ENCODE data around the gene WNT11.

WNT11 gene

DNA sequence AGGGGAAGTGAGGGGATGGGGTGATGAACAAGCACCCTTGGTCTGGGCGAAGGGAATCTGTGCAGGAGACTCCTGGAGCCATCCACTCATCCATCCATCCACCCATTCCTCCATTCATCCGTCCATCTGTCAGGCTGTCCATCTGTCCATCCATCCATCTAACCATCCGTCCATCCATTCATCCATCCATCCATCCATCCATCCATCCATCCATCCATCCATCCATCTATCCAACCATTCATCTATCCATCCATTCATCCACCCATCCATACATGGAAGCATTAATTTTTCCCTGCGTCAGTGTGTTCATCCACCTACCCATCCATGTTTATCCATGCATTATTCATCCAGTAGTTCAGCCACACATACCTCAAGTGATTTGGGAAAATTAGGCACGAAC is 32.0 kb downstream of the WNT11 start:
- no peaks in the 10 kb centered on the region for H3K9me3 ChIP-seq (ENCODE audit: control insufficient read depth, insufficient read depth, low read length)
- no peak overlapping the region for H3K9ac ChIP-seq (ENCODE audit: low read depth, low read length)
- no peaks in the 10 kb centered on the region for H3K36me3 ChIP-seq (ENCODE audit: insufficient read depth, low read length)
- H3K4me1 ChIP-seq (ENCODE audit: insufficient read depth, low read length): no peaks in the 10 kb centered on the region; the same call in 1 of the 2 replicates

DNA sequence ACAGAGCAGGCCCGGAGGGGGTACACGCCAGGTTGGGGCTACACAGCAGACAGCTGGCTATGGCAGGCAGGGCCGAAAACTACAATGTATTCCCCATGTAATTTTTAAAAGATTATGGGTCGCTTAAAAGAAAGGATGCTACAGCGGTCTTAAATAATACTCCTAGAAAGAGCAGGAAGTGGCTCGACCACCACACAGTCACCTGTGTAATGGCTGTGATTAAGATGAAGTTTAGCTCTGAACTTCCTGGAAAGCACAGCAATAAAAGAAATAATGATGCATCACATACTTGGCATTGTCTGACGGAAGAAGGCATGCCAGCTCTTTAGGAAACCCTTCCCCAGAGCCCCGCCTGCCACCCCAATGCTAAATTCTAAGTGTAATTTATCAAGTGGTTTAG is 32.6 kb downstream of the WNT11 start:
- Histone ChIP-seq H3K9me3 (ENCODE audit: control insufficient read depth, insufficient read depth, low read length) (no peaks in the 10 kb centered on the region), H3K36me3 (ENCODE audit: insufficient read depth, low read length) (no peaks in the 10 kb centered on the region), H3K4me1 (ENCODE audit: insufficient read depth, low read length) (no peaks in the 10 kb centered on the region; the same call in 1 of the 2 replicates), H3K9ac (ENCODE audit: low read depth, low read length) (no peak overlapping the region)

DNA sequence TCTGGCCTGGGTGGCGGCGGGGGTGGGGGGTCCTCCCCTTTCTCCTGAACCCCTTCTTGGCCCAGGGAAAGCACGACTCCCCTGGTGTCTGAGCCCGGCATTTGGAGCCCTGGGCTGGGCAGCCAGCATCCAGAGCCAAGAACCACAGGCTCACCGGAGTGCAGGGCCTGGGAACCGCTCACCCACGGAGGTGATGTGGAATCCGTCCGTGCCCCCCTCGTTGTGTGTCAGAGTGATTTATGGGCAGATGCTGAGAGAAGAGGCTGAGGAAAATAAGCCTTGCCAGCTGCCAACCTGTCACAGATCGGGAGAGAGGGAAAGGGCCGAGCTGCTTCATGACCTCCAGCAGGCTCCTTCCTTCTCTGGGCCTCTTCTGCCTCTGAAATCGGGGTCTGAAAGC is 33.7 kb downstream of the WNT11 start:
- no peaks in the 10 kb centered on the region for H3K36me3 ChIP-seq (ENCODE audit: insufficient read depth, low read length)
- no peak overlapping the region for H3K9ac ChIP-seq (ENCODE audit: low read depth, low read length)
- H3K4me1 ChIP-seq (ENCODE audit: insufficient read depth, low read length): no peaks in the 10 kb centered on the region; the same call in 1 of the 2 replicates
- H3K9me3 ChIP-seq (ENCODE audit: control insufficient read depth, insufficient read depth, low read length): no peaks in the 10 kb centered on the region

DNA sequence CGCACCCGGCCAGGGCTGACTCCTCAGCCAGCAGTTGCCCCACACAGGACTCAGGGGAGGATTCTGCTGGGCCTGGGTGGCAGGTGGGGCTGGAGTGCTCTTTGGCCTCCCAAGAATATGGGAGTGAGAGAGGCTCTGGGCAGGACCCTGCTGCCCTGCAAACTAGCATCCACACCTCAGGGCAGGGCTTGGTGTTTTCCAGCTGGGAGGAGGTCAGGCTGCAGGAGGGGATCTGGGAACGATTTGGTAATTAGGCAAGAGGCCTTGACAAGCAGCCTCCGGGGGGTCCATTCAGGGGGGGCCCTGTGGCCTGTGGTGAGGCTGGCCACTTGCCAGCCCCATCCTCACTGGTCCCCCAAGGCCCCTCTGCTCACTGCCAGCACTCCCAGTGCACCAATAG is 35.8 kb downstream of the WNT11 start:
- Histone ChIP-seq H3K4me1 (ENCODE audit: insufficient read depth, low read length) (no peaks in the 10 kb centered on the region; the same call in 1 of the 2 replicates), H3K9ac (ENCODE audit: low read depth, low read length) (no peak overlapping the region), H3K9me3 (ENCODE audit: control insufficient read depth, insufficient read depth, low read length) (no peaks in the 10 kb centered on the region), H3K36me3 (ENCODE audit: insufficient read depth, low read length) (no peaks in the 10 kb centered on the region)

DNA sequence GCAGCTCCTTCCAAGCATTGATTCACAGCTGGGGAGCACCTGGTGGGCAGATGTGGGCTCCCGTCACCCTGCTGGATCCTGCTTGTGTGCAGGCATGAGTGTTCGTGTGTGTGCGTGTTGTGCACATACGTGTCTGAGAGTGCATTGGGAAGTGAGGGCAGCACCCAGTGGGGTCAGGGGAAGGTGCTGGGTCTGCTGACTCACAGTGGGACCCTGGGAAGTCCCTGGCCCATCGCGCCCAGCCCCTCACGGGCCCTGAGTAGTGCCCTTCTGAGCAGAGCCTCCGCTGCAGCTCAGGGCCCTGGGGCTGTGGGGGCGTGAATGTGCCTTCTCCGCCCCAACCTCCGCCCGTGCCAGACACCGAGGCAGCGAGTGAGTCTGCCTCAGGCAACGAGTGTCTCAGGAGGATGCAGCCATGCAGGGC is 36.8 kb downstream of the WNT11 start:
- Histone ChIP-seq H3K9ac (ENCODE audit: low read depth, low read length) (no peak overlapping the region), H3K9me3 (ENCODE audit: control insufficient read depth, insufficient read depth, low read length) (no peaks in the 10 kb centered on the region), H3K36me3 (ENCODE audit: insufficient read depth, low read length) (no peaks in the 10 kb centered on the region), H3K4me1 (ENCODE audit: insufficient read depth, low read length) (no peaks in the 10 kb centered on the region; the same call in 1 of the 2 replicates)

DNA sequence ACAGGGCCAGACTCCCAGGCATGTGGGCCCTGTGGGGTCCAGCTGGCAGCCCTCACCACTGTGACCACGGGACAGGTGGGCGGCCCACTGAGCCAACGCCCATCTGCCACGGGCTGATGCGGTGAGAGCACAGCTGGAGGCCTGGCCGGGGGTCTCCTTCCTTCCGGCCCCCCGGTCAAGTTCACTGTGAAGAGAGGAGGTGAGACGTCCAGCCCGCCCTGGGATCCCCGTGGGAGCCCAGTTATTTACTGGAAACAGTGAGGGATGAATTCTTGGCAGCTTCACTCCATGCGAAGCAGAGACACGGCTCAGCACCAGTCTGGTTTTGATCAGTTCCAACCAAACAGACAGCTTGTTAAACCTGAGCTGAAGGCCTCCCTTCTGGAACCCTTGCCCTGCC is 38.7 kb downstream of the WNT11 start:
- Histone ChIP-seq H3K36me3 (ENCODE audit: insufficient read depth, low read length) (no peaks in the 10 kb centered on the region), H3K9ac (ENCODE audit: low read depth, low read length) (no peak overlapping the region), H3K9me3 (ENCODE audit: control insufficient read depth, insufficient read depth, low read length) (no peaks in the 10 kb centered on the region), H3K4me1 (ENCODE audit: insufficient read depth, low read length) (no peaks in the 10 kb centered on the region; the same call in 1 of the 2 replicates)

DNA sequence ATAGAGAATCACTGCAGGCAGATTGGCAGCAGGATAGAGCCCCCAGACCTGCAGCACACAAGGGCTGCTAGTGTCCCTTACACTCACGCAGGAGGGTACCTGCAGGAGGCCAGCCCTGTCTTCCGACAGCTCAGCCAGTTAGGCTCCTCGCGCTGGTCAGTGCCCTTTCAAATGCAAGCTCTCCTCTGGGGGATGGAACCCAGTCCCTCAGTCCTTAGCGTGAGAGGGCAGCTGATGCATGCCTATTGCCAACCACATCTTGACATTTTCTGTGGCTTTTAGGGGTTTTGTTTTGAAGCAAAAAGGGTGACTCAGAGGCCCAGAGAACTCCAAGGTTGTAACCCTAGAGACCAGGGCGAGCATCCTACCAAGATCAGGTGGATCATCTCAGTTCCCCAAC is 40.0 kb downstream of the WNT11 start:
- Histone ChIP-seq H3K9ac (ENCODE audit: low read depth, low read length) (no peak overlapping the region), H3K4me1 (ENCODE audit: insufficient read depth, low read length) (no peaks in the 10 kb centered on the region; the same call in 1 of the 2 replicates), H3K36me3 (ENCODE audit: insufficient read depth, low read length) (no peaks in the 10 kb centered on the region), H3K9me3 (ENCODE audit: control insufficient read depth, insufficient read depth, low read length) (no peaks in the 10 kb centered on the region)

DNA sequence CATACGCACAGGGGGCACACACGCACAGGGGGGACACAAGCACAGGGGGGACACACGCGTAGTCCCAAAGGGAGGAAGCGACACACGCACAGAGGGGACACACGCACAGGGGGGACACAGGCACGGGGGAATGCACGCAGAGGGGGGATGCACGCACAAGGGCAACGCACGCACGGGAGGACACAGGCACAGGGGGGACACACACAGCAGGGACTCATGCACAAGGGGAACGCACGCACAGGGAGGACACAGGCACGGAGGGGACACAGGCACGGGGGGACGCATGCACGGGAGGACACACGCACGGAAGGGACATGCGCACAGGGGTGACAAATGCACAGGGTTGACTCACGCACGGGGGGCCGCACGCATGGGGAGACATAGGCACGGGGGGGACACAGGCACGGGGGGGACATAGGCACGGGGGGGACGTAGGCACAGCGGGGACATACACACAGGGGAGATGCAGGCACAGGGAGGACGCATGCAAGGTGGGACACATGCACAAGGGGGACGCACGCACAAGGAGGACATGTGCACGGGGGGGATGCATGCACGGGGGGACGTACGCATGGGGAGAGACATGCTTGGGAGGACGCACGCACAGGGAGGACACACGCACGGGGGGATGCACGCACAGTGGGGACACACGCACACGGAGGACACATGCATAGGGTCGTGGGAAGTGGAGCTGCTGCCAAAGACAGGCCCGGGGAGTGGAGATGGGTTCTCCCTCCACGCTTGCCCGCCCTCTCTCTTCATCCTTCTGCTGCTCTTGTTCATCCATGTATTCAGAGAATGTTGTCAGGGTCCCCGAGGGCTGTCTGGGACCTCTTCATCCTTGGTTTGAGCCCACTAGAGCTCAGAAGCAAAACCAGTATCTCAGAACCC is 41.2 kb downstream of the WNT11 start:
- Histone ChIP-seq H3K4me1 (ENCODE audit: insufficient read depth, low read length) (no peaks in the 10 kb centered on the region; the same call in 1 of the 2 replicates), H3K9me3 (ENCODE audit: control insufficient read depth, insufficient read depth, low read length) (no peaks in the 10 kb centered on the region), H3K36me3 (ENCODE audit: insufficient read depth, low read length) (no peaks in the 10 kb centered on the region), H3K9ac (ENCODE audit: low read depth, low read length) (no peak overlapping the region)

DNA sequence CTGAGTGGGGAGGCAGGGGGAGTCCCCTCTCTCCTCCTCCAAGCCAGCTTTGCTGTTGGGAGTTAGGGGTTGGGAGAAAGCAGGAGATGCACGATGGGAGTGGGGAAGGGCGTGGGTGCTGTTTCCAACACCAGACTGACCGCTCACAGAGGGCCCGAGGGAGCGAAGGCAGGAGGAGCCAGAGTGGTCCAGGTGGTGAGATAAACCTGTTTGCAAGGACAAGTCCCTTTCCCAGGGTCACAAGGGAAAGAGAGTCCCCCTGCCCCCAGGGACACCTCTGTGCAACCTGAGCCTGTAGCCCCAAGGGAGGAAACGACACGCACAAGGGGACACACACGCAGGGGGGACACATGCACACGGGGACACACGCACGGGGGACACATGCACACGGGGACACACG is 42.2 kb downstream of the WNT11 start:
- Histone ChIP-seq H3K36me3 (ENCODE audit: insufficient read depth, low read length) (no peaks in the 10 kb centered on the region), H3K9ac (ENCODE audit: low read depth, low read length) (no peak overlapping the region), H3K4me1 (ENCODE audit: insufficient read depth, low read length) (no peaks in the 10 kb centered on the region), H3K9me3 (ENCODE audit: control insufficient read depth, insufficient read depth, low read length) (no peaks in the 10 kb centered on the region)

DNA sequence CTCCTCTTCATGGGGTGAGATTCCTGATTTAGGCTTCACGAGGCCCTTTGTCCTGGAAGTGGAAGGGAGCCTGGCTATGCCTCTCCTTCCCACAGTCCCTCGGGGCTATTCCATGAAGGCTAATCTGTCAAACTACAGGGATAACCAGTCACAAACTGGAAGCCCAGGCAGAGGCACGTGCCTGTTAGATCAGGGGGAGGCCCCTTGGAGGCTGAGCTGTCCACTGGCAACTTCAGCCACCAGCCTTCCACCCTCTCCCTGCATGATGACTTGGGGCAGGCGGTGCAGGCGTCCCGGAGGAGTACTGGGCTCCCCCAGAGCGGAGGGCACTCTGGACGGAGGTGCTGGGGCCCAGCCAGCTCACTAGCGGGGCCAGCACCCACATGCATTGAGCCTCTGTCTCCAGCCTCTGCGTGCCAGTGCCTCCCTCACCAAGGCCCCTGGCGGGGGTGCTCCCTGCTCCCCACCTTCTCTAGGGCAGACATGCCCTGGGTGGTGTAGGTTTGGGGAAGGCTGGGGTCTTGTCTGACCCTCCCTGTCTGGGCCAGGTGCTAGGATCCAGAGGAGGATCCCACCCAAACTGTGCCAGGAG is 42.9 kb downstream of the WNT11 start:
- Histone ChIP-seq H3K4me1 (ENCODE audit: insufficient read depth, low read length) (no peaks in the 10 kb centered on the region), H3K36me3 (ENCODE audit: insufficient read depth, low read length) (no peaks in the 10 kb centered on the region), H3K9me3 (ENCODE audit: control insufficient read depth, insufficient read depth, low read length) (no peaks in the 10 kb centered on the region), H3K9ac (ENCODE audit: low read depth, low read length) (no peak overlapping the region)

DNA sequence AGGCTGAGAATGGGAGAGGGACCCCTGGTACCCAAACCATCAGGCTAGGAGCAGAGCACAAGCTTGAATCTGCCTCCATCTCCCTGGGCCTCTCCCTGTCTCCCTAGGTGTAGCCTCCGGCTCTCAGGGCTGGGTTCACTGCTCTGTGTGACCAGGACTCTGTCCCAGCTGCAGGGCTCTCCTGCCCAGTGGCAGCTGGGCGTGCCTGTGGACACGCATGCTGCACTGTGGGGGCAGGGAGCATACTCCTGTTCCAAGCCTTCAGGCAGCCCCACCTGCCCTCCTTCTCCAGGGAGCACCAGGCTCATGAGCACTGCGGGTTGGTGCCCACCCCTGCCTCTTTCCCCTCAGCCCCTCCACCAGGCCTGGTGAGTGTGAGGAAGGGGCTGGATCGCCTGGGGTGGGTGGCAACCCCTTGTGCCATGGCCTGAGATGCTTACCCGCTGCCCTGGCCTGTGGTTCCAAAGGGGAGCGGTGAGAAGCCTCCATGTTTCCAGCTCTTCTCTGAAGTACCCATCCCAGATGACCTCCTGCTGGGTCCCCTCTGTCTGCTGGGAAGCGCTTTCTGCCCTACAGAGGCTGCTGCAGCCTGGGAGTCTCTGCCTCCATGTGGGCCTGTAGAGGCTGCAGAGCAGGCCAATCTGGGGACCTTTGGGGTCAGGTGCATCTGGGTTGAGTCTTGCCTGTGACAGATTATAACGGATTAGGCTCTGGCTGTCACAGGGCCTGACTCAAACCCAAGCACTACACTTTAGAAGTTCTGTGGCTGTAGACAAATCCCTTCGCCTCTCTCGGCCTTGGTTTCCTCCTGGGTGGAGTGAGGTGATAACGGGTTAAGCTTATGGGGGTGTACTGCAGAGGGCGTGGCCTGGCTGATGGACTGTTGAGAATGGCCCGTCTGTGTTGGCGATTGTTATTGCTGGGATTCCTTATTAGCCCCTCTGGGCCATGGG is 43.7 kb downstream of the WNT11 start:
- no peak overlapping the region for H3K9ac ChIP-seq (ENCODE audit: low read depth, low read length)
- H3K9me3 ChIP-seq (ENCODE audit: control insufficient read depth, insufficient read depth, low read length): no peaks in the 10 kb centered on the region
- no peaks in the 10 kb centered on the region for H3K36me3 ChIP-seq (ENCODE audit: insufficient read depth, low read length)
- no peaks in the 10 kb centered on the region for H3K4me1 ChIP-seq (ENCODE audit: insufficient read depth, low read length)

DNA sequence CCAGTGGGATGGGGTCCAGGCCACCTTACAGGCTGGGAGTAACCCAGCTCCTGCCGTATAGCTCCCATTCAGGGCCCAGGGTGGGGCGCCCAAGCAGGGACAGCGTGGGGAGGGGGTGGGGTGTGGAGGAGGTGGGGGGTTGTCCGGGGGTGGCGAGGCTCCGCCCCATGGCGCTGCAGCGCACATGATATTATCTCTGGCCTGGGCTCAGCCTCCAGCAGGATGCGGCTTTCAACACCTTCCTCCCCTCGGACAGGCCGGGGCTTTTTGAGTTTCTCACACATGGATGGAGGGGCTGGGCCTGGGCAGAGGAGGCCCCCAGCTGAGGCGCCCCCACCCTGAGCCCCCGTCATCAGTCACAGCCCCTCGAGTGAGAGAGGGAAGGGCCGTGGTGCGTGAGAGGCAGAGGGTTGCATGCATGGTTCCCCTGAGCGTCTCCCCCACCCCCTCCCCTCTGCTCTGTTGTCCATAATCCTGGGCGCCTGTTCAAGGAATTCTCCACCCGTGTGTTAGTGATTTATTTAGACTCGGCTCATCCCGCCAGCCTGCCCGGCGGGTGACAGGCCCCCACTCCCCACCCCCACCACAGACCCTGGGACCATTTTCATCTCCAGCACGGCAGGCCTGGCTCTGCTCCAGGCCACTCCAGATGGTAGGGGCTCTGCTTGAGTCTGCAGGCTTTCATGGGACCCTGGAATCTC is 44.9 kb downstream of the WNT11 start:
- H3K4me1 ChIP-seq (ENCODE audit: insufficient read depth, low read length): no peaks in the 10 kb centered on the region
- H3K9ac ChIP-seq (ENCODE audit: low read depth, low read length): no peak overlapping the region
- H3K9me3 ChIP-seq (ENCODE audit: control insufficient read depth, insufficient read depth, low read length): no peaks in the 10 kb centered on the region

DNA sequence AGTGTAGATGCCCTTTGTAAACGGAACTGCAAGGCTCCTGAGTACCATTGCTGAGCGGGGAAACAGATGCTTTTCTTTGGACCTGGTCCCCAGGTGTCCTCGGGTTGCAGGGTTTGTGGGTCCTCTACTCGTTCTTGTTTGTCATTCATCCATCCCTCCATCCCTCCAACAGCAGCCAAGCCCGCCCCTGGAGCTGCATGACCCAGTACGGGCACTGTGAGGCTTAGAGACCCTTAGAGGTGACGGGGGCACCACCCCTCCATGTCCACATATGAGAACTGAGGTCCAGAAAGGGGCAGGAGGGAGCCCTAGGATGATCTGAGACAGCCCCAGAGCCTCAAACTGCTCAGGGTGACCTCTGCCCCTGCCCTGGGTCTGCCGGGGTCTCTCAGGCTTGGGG is 45.4 kb downstream of the WNT11 start:
- Histone ChIP-seq H3K9ac (ENCODE audit: low read depth, low read length) (no peak overlapping the region), H3K36me3 (ENCODE audit: insufficient read depth, low read length) (no peaks in the 10 kb centered on the region), H3K4me1 (ENCODE audit: insufficient read depth, low read length) (no peaks in the 10 kb centered on the region), H3K9me3 (ENCODE audit: control insufficient read depth, insufficient read depth, low read length) (no peaks in the 10 kb centered on the region)

More for the DNA sequence above, 44.9 kb downstream of the WNT11 start:
- H3K36me3 ChIP-seq (ENCODE audit: insufficient read depth, low read length): no peaks in the 10 kb centered on the region
